Endodermal cell (in vitro differentiated cells): ENCODE data around the gene DLG2. TPM values are rescaled to one million over a fixed set of nuclear protein-coding genes. Genes with fewer than 3 reads are reported as not detected.

ENCODE experiments used
- DNase-seq: peaks from one replicate; pipeline ENCODE4 v3.0.0-alpha.2; 2017
- H3K27ac ChIP-seq: 2 replicates; pipeline ENCODE4 v1.5.1; 2013; ENCODE audit warnings: mild to moderate bottlenecking, low read depth, low read length, moderate library complexity
- H3K27me3 ChIP-seq: 2 replicates; pipeline ENCODE4 v1.6.1; 2013; ENCODE audit warnings: mild to moderate bottlenecking, low read length, moderate library complexity; ENCODE audit not compliant: insufficient read depth, control insufficient read depth, poor library complexity, severe bottlenecking
- H3K36me3 ChIP-seq: 2 replicates; pipeline ENCODE4 v1.7.0; 2013; ENCODE audit warnings: mild to moderate bottlenecking, low read length, moderate library complexity; ENCODE audit not compliant: control insufficient read depth, insufficient read depth
- H3K4me1 ChIP-seq: one replicate; pipeline ENCODE4 v1.7.0; 2013; ENCODE audit warnings: low read length; ENCODE audit not compliant: control insufficient read depth, insufficient read depth
- H3K4me3 ChIP-seq: 2 replicates; pipeline ENCODE4 v1.5.1; 2013; ENCODE audit warnings: mild to moderate bottlenecking, low read length, moderate library complexity
- H3K9ac ChIP-seq: 2 replicates; pipeline ENCODE4 v1.6.1; 2013; ENCODE audit warnings: mild to moderate bottlenecking, low read length, moderate library complexity; ENCODE audit not compliant: poor library complexity, severe bottlenecking; ENCODE audit errors: extremely low read depth
- H3K9me3 ChIP-seq: 2 replicates; pipeline ENCODE4 v1.6.1; 2013; ENCODE audit warnings: mild to moderate bottlenecking, low read length, moderate library complexity; ENCODE audit not compliant: control insufficient read depth
- H3K27ac Mint-ChIP-seq: 2 replicates; pipeline ENCODE4 v1.8.0; 2020; ENCODE audit warnings: mixed read lengths
- H3K27me3 Mint-ChIP-seq: 2 replicates; pipeline ENCODE4 v1.8.0; 2021; ENCODE audit warnings: mild to moderate bottlenecking, mixed read lengths; ENCODE audit not compliant: insufficient read depth
- H3K36me3 Mint-ChIP-seq: 2 replicates; pipeline ENCODE4 v1.8.0; 2020; ENCODE audit warnings: low read depth, mixed read lengths
- H3K4me1 Mint-ChIP-seq: 2 replicates; pipeline ENCODE4 v1.8.0; 2020; ENCODE audit warnings: mixed read lengths
- H3K4me3 Mint-ChIP-seq: 2 replicates; pipeline ENCODE4 v1.8.0; 2020; ENCODE audit warnings: mild to moderate bottlenecking, moderate library complexity, mixed read lengths
- H3K9me3 Mint-ChIP-seq: 2 replicates; pipeline ENCODE4 v1.8.0; 2020; ENCODE audit warnings: mild to moderate bottlenecking, mixed read lengths
- WGBS, 2 experiments: methylation state at CpG; one replicate each; pipeline versions ENCODE4 v1.1.5 to v1.1.7; 2013; ENCODE audit warnings: missing lambda C conversion rate in 2 of 2, mixed read lengths in 1 of 2; ENCODE audit not compliant: insufficient coverage in 1 of 2, insufficient read length in 1 of 2; 5-methylcytosine and 5-hydroxymethylcytosine counted together
- total RNA-seq, 2 donors: library from RNA; stranded (reverse); fragmentation: NEBNext Ultra II Directional in 1 of 2; extraction: Animal tissue kit (Norgen Biotek cat#: 25700) in 1 of 2; gene quantifications; 2 replicates in 1 of 2; 3 replicates in 1 of 2; pipeline ENCODE4 v1.2.1, GENCODE V29; 2021
- TF ChIP-seq, protein P1 (sequence below): fragments of 200-600 bp; sonication (generic); conservative IDR thresholded peaks from 2 replicates; pipeline ENCODE4 v1.5.0; 2021; ENCODE audit warnings: antibody characterized with exemption, mild to moderate bottlenecking

DLG2 gene
- total RNA-seq, 2 donors from 2014 or later = 9.6 to 10.6 TPM

DNA sequence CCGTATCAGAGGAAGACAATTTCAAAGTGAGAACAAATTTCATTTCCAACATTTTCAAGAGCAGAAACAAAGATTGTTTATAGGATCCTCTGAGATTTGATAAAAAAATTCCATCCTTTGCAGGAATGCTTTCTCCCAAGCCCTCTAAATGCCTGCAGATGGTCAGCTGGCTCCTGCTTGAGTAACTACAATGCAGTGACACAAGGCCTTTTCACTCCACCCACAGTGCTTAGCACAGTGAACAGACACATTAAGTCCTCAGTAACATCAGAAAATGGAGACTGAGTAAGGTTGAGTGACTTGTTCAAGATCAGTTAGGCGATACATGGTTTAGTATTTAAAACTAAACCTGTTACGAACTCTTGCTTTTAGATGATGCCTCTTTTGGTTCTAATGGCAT, 1813.8 kb downstream of the DLG2 start:
- Histone ChIP-seq H3K27ac (no peak overlapping the region), H3K4me1 (peaks cover 8% of the 10 kb centered on the region), H3K4me3 (no peak overlapping the region), H3K9me3 (no peaks in the 10 kb centered on the region), H3K9ac (no peak overlapping the region), H3K27me3 (no peaks in the 10 kb centered on the region), H3K36me3 (no peaks in the 10 kb centered on the region)
- Mint-ChIP-seq H3K4me1 (peaks cover 20% of the 10 kb centered on the region), H3K9me3 (no peaks in the 10 kb centered on the region), H3K27me3 (no peaks in the 10 kb centered on the region), H3K27ac (no peak overlapping the region), H3K4me3 (no peak overlapping the region), H3K36me3 (no peaks in the 10 kb centered on the region)
- TF ChIP-seq, protein P1, sequence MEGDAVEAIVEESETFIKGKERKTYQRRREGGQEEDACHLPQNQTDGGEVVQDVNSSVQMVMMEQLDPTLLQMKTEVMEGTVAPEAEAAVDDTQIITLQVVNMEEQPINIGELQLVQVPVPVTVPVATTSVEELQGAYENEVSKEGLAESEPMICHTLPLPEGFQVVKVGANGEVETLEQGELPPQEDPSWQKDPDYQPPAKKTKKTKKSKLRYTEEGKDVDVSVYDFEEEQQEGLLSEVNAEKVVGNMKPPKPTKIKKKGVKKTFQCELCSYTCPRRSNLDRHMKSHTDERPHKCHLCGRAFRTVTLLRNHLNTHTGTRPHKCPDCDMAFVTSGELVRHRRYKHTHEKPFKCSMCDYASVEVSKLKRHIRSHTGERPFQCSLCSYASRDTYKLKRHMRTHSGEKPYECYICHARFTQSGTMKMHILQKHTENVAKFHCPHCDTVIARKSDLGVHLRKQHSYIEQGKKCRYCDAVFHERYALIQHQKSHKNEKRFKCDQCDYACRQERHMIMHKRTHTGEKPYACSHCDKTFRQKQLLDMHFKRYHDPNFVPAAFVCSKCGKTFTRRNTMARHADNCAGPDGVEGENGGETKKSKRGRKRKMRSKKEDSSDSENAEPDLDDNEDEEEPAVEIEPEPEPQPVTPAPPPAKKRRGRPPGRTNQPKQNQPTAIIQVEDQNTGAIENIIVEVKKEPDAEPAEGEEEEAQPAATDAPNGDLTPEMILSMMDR = no peak
- DNase-seq = no peak
- 94 to 100% methylated on average over 2 to 3 of the region's 3 CpGs for WGBS, 2 experiments

DNA sequence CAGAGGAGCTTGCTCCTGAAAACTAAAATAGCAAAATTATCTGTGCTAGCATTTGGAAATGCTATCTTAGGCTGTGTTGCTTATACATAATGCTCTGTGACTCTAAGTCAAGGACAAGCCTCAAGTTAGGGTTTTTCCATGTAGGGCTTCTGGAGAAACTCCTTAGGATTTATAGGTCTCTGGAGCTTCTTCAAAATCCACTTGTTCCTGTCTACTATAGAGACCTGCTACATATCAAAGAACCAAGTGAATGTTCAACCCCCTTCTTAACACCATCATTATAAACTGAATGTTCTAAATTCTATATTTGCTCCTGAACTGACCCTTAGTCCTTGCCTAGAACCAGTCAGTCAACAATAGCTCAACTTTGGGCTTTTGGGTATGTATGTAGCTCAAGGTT, 1817.9 kb downstream of the DLG2 start:
- no peaks in the 10 kb centered on the region for H3K27me3 ChIP-seq
- no peak overlapping the region for H3K9ac ChIP-seq
- no peak overlapping the region for H3K27ac ChIP-seq
- H3K27me3 Mint-ChIP-seq = no peaks in the 10 kb centered on the region
- no peaks in the 10 kb centered on the region for H3K9me3 ChIP-seq
- H3K4me1 Mint-ChIP-seq = peaks cover 10% of the 10 kb centered on the region
- no peak overlapping the region for H3K4me3 ChIP-seq
- no peaks in the 10 kb centered on the region for H3K36me3 Mint-ChIP-seq
- H3K27ac Mint-ChIP-seq = no peak overlapping the region
- no peaks in the 10 kb centered on the region for H3K9me3 Mint-ChIP-seq
- no peak for DNase-seq
- H3K4me3 Mint-ChIP-seq = no peak overlapping the region
- H3K4me1 ChIP-seq = peaks cover 5% of the 10 kb centered on the region
- H3K36me3 ChIP-seq = no peaks in the 10 kb centered on the region
- TF ChIP-seq, protein P1 = no peak

DNA sequence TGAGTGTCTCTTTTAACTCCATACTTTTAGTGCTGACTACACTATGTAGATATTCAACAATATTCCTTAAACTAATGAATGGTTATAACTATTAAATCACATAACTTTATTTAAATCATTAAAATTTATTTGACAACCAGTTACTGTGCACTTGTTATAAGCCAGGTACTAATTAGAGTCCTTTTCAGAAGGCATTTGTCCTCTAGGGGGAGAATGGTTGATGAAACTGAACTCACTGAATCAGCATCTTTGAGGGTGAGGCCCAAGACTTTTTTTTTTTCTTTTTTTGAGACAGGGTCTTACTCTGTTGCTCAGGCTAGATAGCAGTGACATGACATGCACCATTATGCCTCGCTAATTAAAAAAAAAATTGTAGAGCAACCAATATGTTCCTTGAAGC, 1825.3 kb downstream of the DLG2 start:
- no peaks in the 10 kb centered on the region for H3K36me3 ChIP-seq
- 86 to 90% methylated on average over 1 of the region's 1 CpG for WGBS, 2 experiments
- Mint-ChIP-seq H3K9me3 (no peaks in the 10 kb centered on the region), H3K27me3 (no peaks in the 10 kb centered on the region), H3K4me1 (peaks cover 2% of the 10 kb centered on the region), H3K27ac (no peak overlapping the region), H3K4me3 (no peak overlapping the region), H3K36me3 (no peaks in the 10 kb centered on the region)
- H3K27me3 ChIP-seq = no peaks in the 10 kb centered on the region
- no peak overlapping the region for H3K4me3 ChIP-seq
- H3K4me1 ChIP-seq = peaks cover 5% of the 10 kb centered on the region
- H3K27ac ChIP-seq = no peak overlapping the region
- DNase-seq = no peak
- H3K9me3 ChIP-seq = no peaks in the 10 kb centered on the region
- no peak overlapping the region for H3K9ac ChIP-seq
- TF ChIP-seq, protein P1 = peak; percentile 74
